GM18526 (cell line): Measurements from ENCODE around the gene ZNF618.

Experiments
- POLR2A ChIP-seq: IDR thresholded peaks from 3 replicates; pipeline ENCODE4 v1.6.1; 2011; ENCODE audit not compliant: insufficient read length; ENCODE audit errors: extremely low read depth

Gene ZNF618

GRCh38 chr9:113875459-113876150, 504 bp upstream of the ZNF618 start:
- no peak for TF ChIP-seq POLR2A

- TF ChIP-seq POLR2A = no peak
Observed at GRCh38 chr9:113876993-113877368, 872 bp downstream of the ZNF618 start.

- TF ChIP-seq POLR2A = no peak
Observed at GRCh38 chr9:113879318-113879717, 3.2 kb downstream of the ZNF618 start.

GRCh38 chr9:113879911-113880310, 3.8 kb downstream of the ZNF618 start:
- no peak for TF ChIP-seq POLR2A

GRCh38 chr9:113882181-113882580, 6.1 kb downstream of the ZNF618 start:
- TF ChIP-seq POLR2A = no peak

GRCh38 chr9:113882636-113883164, 6.6 kb downstream of the ZNF618 start:
- no peak for TF ChIP-seq POLR2A

GRCh38 chr9:113885183-113886025, 9.3 kb downstream of the ZNF618 start:
- TF ChIP-seq POLR2A = no peak

- TF ChIP-seq POLR2A = no peak
Observed at GRCh38 chr9:113886026-113886369, 9.9 kb downstream of the ZNF618 start.

- TF ChIP-seq POLR2A = no peak
Observed at GRCh38 chr9:113886466-113886865, 10.4 kb downstream of the ZNF618 start.

GRCh38 chr9:113886933-113887332, 10.8 kb downstream of the ZNF618 start:
- no peak for TF ChIP-seq POLR2A

GRCh38 chr9:113887436-113887835, 11.3 kb downstream of the ZNF618 start:
- no peak for TF ChIP-seq POLR2A

GRCh38 chr9:113888336-113888735, 12.2 kb downstream of the ZNF618 start:
- no peak for TF ChIP-seq POLR2A

GRCh38 chr9:113888976-113889375, 12.9 kb downstream of the ZNF618 start:
- TF ChIP-seq POLR2A = no peak

- TF ChIP-seq POLR2A = no peak
Observed at GRCh38 chr9:113890704-113891103, 14.6 kb downstream of the ZNF618 start.

- no peak for TF ChIP-seq POLR2A
Observed at GRCh38 chr9:113892861-113893491, 16.9 kb downstream of the ZNF618 start.

- no peak for TF ChIP-seq POLR2A
Observed at GRCh38 chr9:113894166-113894565, 18.1 kb downstream of the ZNF618 start.
